Chondrocyte (in vitro differentiated cells): ENCODE results near the gene RAB5B. TPM values are rescaled to one million over a fixed set of nuclear protein-coding genes. Genes with fewer than 3 reads are reported as not detected.
A peak's percentile ranks its signal among the peaks of the same experiment; 100 is the strongest.

Experiments used
- DNase-seq: peaks from one replicate; pipeline ENCODE4 v3.0.0; 2021; ENCODE audit warnings: mixed read lengths, low spot score
- H3K27ac Mint-ChIP-seq: one replicate; pipeline ENCODE4 v1.8.0; 2021; ENCODE audit warnings: mild to moderate bottlenecking, moderate library complexity, mixed read lengths; ENCODE audit not compliant: unreplicated experiment
- H3K27me3 Mint-ChIP-seq: 2 replicates; pipeline ENCODE4 v1.8.0; 2021; ENCODE audit warnings: low read depth, mixed read lengths
- H3K36me3 Mint-ChIP-seq: 2 replicates; pipeline ENCODE4 v1.8.0; 2021; ENCODE audit warnings: low read depth, mixed read lengths
- H3K4me1 Mint-ChIP-seq: 2 replicates; pipeline ENCODE4 v1.8.0; 2021; ENCODE audit warnings: low read depth, mild to moderate bottlenecking, mixed read lengths
- H3K4me3 Mint-ChIP-seq: one replicate; pipeline ENCODE4 v1.8.0; 2021; ENCODE audit warnings: mild to moderate bottlenecking, moderate library complexity, mixed read lengths; ENCODE audit not compliant: unreplicated experiment
- H3K9me3 Mint-ChIP-seq: 2 replicates; pipeline ENCODE4 v1.8.0; 2021; ENCODE audit warnings: low read depth, mixed read lengths
- long read RNA-seq: library from polyadenylated mRNA; stranded (forward); transcript quantifications from one replicate; pipeline ENCODE4 v2.0.0, GENCODE V29; 2021
- total RNA-seq: library from RNA; stranded (reverse); gene quantifications from 3 replicates; pipeline ENCODE4 v1.2.1, GENCODE V29; 2021
- TF ChIP-seq, protein P1 (sequence below): fragments of 200-600 bp; sonication (generic); IDR thresholded peaks from 2 replicates; pipeline ENCODE4 v1.5.0; 2021; ENCODE audit warnings: antibody characterized with exemption, mild to moderate bottlenecking, moderate library complexity

Gene RAB5B, protein sequence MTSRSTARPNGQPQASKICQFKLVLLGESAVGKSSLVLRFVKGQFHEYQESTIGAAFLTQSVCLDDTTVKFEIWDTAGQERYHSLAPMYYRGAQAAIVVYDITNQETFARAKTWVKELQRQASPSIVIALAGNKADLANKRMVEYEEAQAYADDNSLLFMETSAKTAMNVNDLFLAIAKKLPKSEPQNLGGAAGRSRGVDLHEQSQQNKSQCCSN
- 105 TPM in 3 replicates for total RNA-seq
- long read RNA-seq, full-length matches to known transcripts: 89 of 115 reads
- long read RNA-seq, partial matches to known transcripts: 22 of 115 reads
- long read RNA-seq, other reads (novel, unspliced or antisense): 4 of 115 reads

DNA sequence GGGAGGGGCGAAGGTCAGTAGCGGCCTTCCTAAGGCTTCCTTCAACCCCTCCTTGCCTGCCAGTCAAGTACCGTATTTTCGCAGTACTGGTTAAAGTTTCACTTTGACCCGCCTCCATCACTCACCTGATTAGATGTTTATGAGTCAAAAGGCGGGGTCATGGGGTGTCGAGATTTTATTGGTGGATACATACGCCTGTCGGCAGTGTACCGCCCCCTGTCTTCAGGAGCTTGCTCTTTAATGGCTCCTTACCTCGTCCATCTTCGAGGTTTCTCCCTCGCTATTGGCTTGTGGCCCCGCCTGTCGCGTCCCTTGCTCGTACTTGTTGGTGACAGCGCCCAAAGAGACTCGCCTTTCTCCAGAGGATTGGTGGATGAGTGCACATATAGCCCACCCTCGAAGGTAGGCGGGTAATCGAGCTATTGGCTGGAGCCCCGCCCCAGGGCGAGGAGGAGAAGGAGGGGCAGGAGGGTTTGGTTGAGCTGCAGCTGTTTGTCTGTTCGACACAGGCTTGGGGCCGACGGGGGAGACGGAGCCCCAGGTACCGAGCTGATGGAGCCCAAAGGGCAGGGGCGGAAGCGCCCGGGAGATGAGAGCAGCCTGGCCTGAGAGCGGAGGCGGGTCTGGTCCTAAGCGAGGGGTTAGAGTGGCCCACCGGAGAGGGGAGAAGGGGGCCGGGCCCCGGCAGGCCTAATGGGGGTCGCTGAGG is at the start of gene RAB5B:
Gene RAB5B, plus strand, starts transcription at position 480 of the 709 bp plus-strand sequence. CDS start 12,883 bp downstream, outside the sequence.
- Mint-ChIP-seq H3K27ac (no peak within 1 kb of the TSS), H3K27me3 (no peaks in the 10 kb centered on the region), H3K4me1 (peaks cover 16% of the 10 kb centered on the region), H3K36me3 (peaks cover 4% of the 10 kb centered on the region), H3K9me3 (no peaks in the 10 kb centered on the region), H3K4me3 (no peak within 1 kb of the TSS)
- TF ChIP-seq, protein P1, sequence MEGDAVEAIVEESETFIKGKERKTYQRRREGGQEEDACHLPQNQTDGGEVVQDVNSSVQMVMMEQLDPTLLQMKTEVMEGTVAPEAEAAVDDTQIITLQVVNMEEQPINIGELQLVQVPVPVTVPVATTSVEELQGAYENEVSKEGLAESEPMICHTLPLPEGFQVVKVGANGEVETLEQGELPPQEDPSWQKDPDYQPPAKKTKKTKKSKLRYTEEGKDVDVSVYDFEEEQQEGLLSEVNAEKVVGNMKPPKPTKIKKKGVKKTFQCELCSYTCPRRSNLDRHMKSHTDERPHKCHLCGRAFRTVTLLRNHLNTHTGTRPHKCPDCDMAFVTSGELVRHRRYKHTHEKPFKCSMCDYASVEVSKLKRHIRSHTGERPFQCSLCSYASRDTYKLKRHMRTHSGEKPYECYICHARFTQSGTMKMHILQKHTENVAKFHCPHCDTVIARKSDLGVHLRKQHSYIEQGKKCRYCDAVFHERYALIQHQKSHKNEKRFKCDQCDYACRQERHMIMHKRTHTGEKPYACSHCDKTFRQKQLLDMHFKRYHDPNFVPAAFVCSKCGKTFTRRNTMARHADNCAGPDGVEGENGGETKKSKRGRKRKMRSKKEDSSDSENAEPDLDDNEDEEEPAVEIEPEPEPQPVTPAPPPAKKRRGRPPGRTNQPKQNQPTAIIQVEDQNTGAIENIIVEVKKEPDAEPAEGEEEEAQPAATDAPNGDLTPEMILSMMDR: peak; percentile 8
- peak; percentile 100 for DNase-seq

DNA sequence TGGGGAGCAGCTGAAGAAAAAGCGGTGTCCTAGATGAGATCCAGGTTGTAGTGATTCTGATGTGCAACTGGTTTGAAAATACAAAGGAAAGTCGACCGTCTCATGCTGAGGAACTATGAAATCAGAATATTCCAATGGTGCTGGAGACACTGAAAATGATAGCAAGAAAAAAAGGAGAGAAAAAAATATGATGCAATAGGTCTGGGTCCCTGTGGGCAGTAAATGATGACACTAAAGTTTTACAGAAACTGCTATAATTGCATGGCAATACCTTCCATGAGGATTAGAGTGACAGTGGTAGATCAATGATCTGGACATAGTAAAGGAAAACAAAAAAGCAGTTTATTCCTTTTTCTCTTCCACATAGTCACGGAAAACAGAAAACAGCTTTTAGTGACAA is 48.5 kb upstream of the RAB5B start:
- Mint-ChIP-seq H3K9me3 (no peaks in the 10 kb centered on the region), H3K36me3 (peaks cover 4% of the 10 kb centered on the region), H3K27me3 (no peaks in the 10 kb centered on the region), H3K27ac (peak overlapping the region; percentile 45), H3K4me3 (peak overlapping the region; percentile 90), H3K4me1 (peaks cover 36% of the 10 kb centered on the region)
- DNase-seq: no peak
- TF ChIP-seq, protein P1: no peak

DNA sequence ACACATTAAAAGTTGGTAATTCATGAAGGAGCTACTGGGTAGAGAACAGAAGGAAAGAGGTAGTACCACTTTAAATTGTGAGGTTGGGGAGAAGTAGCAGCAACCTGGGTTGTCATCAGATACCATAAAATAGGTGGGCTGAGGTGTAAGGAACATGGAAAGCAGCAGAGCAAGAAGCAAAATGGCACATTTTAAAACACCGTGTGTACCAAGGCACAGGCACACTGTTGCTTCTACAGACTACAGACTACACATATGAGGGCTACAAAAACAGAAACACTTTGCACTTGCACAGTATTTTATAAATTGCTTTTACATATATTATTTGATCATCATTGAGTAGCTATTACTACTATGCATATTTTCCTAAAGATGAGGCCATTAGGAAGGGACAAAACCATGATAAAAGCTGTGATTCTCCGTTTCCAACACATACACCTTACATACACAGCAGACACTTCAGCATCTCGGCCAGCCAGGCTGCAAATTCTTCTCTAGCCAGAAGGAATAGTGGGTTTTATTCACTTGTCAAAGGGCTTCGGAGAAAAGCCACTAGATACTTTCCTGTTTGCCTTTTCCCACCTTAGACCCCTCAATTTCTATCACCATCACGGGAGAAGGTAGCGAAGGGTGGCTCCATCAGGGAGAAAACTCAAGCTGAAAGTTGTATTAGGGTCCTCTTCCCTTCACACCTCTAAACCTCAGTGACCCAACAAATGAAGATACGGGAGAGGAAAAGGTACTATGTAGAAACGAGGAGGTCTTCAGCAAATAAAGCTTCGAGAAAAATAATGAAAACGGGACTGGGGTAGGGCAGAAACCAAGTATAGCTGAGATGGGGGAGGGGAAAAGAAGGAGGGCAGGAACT is 47.8 kb upstream of the RAB5B start:
- H3K4me1 Mint-ChIP-seq: peaks cover 41% of the 10 kb centered on the region
- no peak for DNase-seq
- peak overlapping the region; percentile 90 for H3K4me3 Mint-ChIP-seq
- H3K27me3 Mint-ChIP-seq: no peaks in the 10 kb centered on the region
- H3K36me3 Mint-ChIP-seq: peaks cover 4% of the 10 kb centered on the region
- H3K27ac Mint-ChIP-seq: peak overlapping the region; percentile 98
- H3K9me3 Mint-ChIP-seq: no peaks in the 10 kb centered on the region
- TF ChIP-seq, protein P1: no peak

DNA sequence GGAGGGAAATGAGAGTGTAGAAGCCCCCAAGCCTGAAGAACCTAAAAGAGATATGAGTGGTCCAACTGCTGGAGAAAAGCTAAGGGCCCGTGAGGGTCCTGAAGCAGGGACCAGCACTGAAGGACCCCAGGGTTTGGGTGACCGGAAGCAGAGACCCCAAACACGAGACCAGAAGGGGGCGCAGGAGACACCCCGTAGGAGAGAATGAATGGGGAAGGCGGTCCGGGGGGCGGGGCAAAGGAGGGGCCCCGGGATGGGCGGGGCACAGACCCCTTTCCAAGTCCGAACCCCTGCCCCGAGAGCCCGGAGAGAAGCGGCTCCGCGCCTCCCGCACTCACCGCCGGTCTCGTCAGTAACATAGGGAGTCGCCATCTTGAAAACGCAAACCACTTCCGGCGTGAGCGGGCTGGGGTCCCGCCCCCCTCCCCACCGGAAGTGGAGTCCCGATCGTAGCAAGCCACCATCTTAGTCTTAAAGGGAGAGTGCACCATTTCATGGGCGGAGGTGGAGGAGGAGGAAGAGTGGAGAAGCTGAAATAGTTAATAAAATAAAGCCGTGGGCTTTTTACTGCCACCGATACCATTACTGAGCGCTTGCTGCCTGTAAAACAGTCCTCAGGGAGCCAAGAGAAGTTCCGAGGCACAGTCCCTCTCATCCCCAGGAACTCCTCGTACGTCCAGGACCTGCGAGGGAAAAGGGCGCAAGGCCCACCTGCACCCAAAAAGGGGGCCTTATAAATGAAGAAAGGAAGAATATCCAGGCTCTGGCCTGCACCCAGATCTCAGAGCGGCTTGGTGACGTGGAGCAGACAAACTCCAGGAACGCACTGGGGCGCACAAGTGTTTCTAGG is 46.9 kb upstream of the RAB5B start:
- Mint-ChIP-seq H3K9me3 (no peaks in the 10 kb centered on the region), H3K4me3 (peak overlapping the region; percentile 90), H3K36me3 (peaks cover 4% of the 10 kb centered on the region), H3K27me3 (no peaks in the 10 kb centered on the region), H3K27ac (peak overlapping the region; percentile 98), H3K4me1 (peaks cover 46% of the 10 kb centered on the region)
- TF ChIP-seq, protein P1: peak; percentile 99
- DNase-seq: no peak
